RWPE2 (cell line): ENCODE results near the gene EPX.
A peak's percentile ranks its signal among the peaks of the same experiment; 100 is the strongest.

Source experiments
- ATAC-seq: fragments of 200-7000 bp; cut with Tn5 transposase; 3 replicates; pipeline ENCODE4 v1.9.1; 2021; ENCODE audit warnings: low read depth
- DNase-seq: peaks from one replicate; pipeline ENCODE4 v3.0.0-alpha.2; 2020; ENCODE audit warnings: low spot score
- H3K27ac ChIP-seq: fragments of 450-650 bp; 2 replicates; pipeline ENCODE4 v1.5.1; 2017; ENCODE audit warnings: mild to moderate bottlenecking; ENCODE audit not compliant: poor library complexity, severe bottlenecking
- H3K27me3 ChIP-seq: fragments of 250-450 bp; sonication (Bioruptor Pico); 2 replicates; pipeline ENCODE4 v1.5.1; 2021; ENCODE audit warnings: mild to moderate bottlenecking, moderate library complexity; ENCODE audit not compliant: insufficient read depth, poor library complexity, severe bottlenecking
- H3K36me3 ChIP-seq: fragments of 250-450 bp; sonication (Bioruptor Pico); 2 replicates; pipeline ENCODE4 v1.5.1; 2020; ENCODE audit warnings: low read depth, mild to moderate bottlenecking, moderate library complexity
- H3K4me1 ChIP-seq: fragments of 250-450 bp; sonication (Bioruptor Pico); 2 replicates; pipeline ENCODE4 v1.5.1; 2021; ENCODE audit warnings: mild to moderate bottlenecking, moderate library complexity; ENCODE audit not compliant: insufficient read depth, poor library complexity, severe bottlenecking
- H3K4me3 ChIP-seq: fragments of 250-450 bp; sonication (Bioruptor Pico); 2 replicates; pipeline ENCODE4 v1.5.1; 2021; ENCODE audit warnings: mild to moderate bottlenecking, moderate library complexity; ENCODE audit not compliant: severe bottlenecking
- H3K9me3 ChIP-seq: fragments of 250-450 bp; sonication (Bioruptor Pico); 2 replicates; pipeline ENCODE4 v1.5.1; 2021; ENCODE audit warnings: mild to moderate bottlenecking, moderate library complexity; ENCODE audit not compliant: severe bottlenecking
- TF ChIP-seq, protein P1 (sequence below): fragments of 450-650 bp; IDR thresholded peaks from one replicate; pipeline ENCODE4 v1.5.1; 2017; ENCODE audit warnings: mild to moderate bottlenecking, moderate library complexity; ENCODE audit not compliant: poor library complexity, severe bottlenecking

EPX gene

DNA sequence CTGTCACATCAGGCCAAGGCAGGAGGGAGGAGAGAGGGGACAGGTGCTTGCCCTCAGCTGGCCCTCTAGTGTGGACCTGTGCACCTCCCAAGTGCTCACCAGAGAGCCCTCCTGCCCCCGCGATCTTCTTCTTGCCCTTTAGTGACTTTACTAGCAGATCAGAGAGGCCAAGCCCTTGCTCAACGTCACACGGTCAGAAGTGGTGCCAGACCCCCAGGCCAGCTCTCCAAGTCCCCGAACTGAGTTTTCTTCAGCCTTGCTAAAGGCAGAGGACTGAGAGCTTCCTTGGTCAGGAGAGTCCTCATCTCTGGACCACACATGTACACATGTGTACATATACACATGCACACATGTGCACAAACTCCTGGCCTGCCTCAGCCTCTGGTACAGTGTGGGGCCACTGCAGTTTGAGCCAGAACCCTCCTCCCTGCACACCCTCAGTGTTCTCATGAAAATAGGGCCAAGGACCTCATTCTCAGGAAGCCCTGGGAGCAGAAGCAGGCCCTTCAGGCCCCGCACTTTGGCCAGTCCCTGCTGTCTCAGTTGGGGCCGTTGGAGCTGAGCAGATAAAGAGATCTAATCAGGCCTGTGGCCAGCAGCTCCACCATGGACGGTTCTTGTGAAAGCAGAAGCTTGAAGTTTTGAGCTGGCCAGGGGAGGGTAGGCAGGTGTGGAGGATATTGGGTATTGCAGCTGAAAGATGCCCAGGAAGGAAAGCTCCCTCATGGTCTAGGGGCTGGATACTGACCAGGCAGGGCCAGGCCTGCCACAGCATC lies 7.4 kb upstream of the EPX start:
- ATAC-seq (no peak), DNase-seq (no peak)
- Histone ChIP-seq H3K36me3 (no peaks in the 10 kb centered on the region), H3K4me3 (no peak overlapping the region), H3K27me3 (no peaks in the 10 kb centered on the region), H3K27ac (no peak overlapping the region), H3K4me1 (peaks cover 4% of the 10 kb centered on the region), H3K9me3 (no peaks in the 10 kb centered on the region)
- TF ChIP-seq, protein P1, sequence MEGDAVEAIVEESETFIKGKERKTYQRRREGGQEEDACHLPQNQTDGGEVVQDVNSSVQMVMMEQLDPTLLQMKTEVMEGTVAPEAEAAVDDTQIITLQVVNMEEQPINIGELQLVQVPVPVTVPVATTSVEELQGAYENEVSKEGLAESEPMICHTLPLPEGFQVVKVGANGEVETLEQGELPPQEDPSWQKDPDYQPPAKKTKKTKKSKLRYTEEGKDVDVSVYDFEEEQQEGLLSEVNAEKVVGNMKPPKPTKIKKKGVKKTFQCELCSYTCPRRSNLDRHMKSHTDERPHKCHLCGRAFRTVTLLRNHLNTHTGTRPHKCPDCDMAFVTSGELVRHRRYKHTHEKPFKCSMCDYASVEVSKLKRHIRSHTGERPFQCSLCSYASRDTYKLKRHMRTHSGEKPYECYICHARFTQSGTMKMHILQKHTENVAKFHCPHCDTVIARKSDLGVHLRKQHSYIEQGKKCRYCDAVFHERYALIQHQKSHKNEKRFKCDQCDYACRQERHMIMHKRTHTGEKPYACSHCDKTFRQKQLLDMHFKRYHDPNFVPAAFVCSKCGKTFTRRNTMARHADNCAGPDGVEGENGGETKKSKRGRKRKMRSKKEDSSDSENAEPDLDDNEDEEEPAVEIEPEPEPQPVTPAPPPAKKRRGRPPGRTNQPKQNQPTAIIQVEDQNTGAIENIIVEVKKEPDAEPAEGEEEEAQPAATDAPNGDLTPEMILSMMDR: no peak

DNA sequence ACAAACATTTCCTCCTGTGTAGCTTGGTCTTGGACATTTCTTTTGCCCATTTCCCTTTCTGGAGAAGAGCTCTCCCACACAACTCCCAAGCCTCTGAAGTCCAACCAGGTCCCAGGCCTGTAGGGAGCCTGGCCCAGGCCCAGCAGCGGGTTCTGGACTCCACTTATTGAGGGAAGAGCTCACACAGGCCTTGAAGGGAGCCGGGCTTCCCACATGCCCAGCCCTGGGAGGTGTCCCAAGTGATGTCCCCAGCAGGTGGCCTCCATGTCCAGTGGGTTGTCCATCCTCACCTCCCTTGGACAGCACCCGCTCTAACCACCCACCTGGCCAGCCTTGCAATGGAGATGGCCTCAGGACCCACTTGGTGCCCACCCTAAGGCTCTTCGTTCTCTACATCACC lies 5.9 kb upstream of the EPX start:
- peaks cover 4% of the 10 kb centered on the region for H3K4me1 ChIP-seq
- no peak for ATAC-seq
- TF ChIP-seq, protein P1: no peak
- no peak overlapping the region for H3K4me3 ChIP-seq
- no peak overlapping the region for H3K27ac ChIP-seq
- H3K36me3 ChIP-seq: no peaks in the 10 kb centered on the region
- H3K27me3 ChIP-seq: no peaks in the 10 kb centered on the region
- DNase-seq: no peak
- H3K9me3 ChIP-seq: no peaks in the 10 kb centered on the region

DNA sequence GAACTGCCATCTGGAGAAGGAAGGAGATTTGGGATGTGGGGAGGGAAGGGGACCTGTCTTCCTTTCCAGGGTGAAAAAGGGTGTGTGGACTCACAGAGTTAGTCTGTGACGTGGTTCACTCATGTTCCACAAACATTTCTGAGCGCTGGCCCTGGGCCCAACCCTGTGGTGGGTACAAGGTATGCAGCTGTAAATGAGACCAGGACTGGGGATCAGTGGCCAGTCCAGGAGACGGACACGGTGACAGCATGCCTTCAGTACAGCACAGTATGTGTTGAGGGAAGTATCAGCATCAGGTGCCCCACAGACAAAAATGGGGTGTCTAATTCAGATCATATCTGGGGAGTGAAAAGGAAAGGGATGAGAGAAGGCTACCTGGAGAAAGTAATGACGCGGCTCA lies 5.5 kb upstream of the EPX start:
- ATAC-seq (no peak), DNase-seq (no peak)
- no peaks in the 10 kb centered on the region for H3K27me3 ChIP-seq
- no peaks in the 10 kb centered on the region for H3K9me3 ChIP-seq
- peaks cover 4% of the 10 kb centered on the region for H3K4me1 ChIP-seq
- no peak overlapping the region for H3K27ac ChIP-seq
- no peak overlapping the region for H3K4me3 ChIP-seq
- no peaks in the 10 kb centered on the region for H3K36me3 ChIP-seq
- TF ChIP-seq, protein P1: no peak

DNA sequence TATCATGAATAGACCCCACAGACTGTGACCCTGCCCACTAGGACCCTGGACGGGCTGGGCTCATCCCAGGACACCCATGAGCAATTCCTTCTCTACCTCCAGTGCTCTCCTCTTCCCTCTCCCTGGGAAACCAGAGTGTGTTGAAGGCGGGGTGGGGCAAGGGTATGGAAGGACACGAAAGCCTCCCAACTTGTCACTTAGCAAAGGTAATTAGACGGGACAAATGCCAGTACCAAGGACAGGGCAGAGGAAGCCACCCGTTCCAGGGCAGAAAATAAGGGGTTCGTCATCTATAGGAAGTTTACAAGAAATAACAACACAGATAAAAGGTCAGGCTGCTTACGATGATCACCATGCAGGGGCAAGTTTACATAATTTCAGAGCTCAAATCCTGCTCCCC lies 4.9 kb upstream of the EPX start:
- Histone ChIP-seq H3K27me3 (no peaks in the 10 kb centered on the region), H3K9me3 (no peaks in the 10 kb centered on the region), H3K27ac (no peak overlapping the region), H3K4me1 (peaks cover 4% of the 10 kb centered on the region), H3K4me3 (no peak overlapping the region), H3K36me3 (no peaks in the 10 kb centered on the region)
- no peak for ATAC-seq
- DNase-seq: no peak
- TF ChIP-seq, protein P1: no peak

DNA sequence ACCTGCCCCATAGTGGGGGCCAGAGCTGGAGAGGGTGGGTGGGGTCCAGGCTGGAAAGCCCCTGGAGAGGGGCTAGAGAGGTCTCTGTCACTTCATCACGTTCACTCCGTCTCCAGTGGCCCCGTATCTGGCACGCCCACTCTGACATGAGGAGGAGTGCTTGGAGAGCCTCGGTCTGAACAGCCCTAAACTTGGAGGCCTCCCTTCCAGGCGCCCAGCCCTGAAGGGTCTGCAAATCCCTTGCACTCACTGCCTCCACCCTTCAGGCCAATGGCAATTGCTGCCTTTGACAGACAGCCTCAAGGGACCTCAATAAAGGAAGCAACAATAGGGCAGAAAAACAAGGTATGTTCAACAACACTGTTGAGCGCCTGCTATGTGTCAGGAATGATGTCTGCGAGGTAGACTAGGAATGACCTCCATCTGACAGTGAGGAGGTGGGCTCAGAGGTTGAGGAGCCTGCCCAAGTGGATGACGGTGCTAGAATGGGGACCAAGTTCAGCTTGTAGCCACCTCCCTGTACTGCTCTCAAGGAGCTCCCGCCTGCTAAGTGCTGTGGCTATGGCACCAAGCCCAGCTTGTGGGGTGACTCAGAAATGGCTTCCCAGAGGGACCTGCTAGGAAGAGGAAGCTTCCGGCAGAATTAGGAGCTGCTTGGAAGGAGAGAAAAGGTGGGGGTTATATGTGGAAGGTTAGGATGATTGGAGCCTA lies 2.9 kb upstream of the EPX start:
- TF ChIP-seq, protein P1: no peak
- Histone ChIP-seq H3K27me3 (peaks cover 5% of the 10 kb centered on the region), H3K9me3 (no peaks in the 10 kb centered on the region), H3K4me3 (no peak overlapping the region), H3K4me1 (peaks cover 2% of the 10 kb centered on the region), H3K36me3 (no peaks in the 10 kb centered on the region), H3K27ac (no peak overlapping the region)
- DNase-seq (no peak), ATAC-seq (peak; percentile 84)
